PC-3 (cell line): ENCODE measurements around the gene ZDHHC19. TPM values are rescaled to one million over a fixed set of nuclear protein-coding genes. Genes with fewer than 3 reads are reported as not detected.

Experiments used
- ATAC-seq: fragments of 200-7000 bp; cut with Tn5 transposase; 2 replicates; pipeline ENCODE4 v1.9.1; 2020; ENCODE audit warnings: mild to moderate bottlenecking, moderate library complexity
- BruUV-seq: library from RNA; stranded (reverse); fragments of 400-500 nt; replicated peaks from 2 replicates; lab custom pipeline; 2021; lab: Mats Ljungman, UMichigan
- CTCF ChIA-PET: fragments of 300-600 bp; sonication (Branson Sonifier 250); formaldehyde crosslinking; loops from one replicate; lab custom pipeline; 2022; ENCODE audit warnings: antibody characterized with exemption; lab: Charles Lee
- POLR2A ChIA-PET: fragments of 300-600 bp; sonication (Branson Sonifier 250); formaldehyde crosslinking; loops from one replicate; lab custom pipeline; 2022; ENCODE audit warnings: antibody characterized with exemption; ENCODE audit not compliant: unreplicated experiment; lab: Charles Lee
- DNase-seq: peaks from one replicate; pipeline ENCODE4 v3.0.0-alpha.2; 2015
- H2AFZ ChIP-seq: fragments of 300-600 bp; sonication (generic); 2 replicates; pipeline ENCODE4 v1.6.0; 2016; ENCODE audit warnings: antibody characterized with exemption, low read length
- H3F3A ChIP-seq: fragments of 300-600 bp; sonication (generic); one replicate; pipeline ENCODE4 v1.6.0; 2017; ENCODE audit warnings: antibody characterized with exemption, low read length, control low read depth, mild to moderate bottlenecking; ENCODE audit not compliant: unreplicated experiment
- H3K27ac ChIP-seq: fragments of 300-600 bp; sonication (generic); 2 replicates; pipeline ENCODE4 v1.5.1; 2016; ENCODE audit warnings: mild to moderate bottlenecking, low read length
- H3K27me3 ChIP-seq: fragments of 300-600 bp; sonication (generic); 2 replicates; pipeline ENCODE4 v1.6.1; 2016; ENCODE audit warnings: low read length, mixed read lengths
- H3K36me3 ChIP-seq: fragments of 300-600 bp; sonication (generic); 2 replicates; pipeline ENCODE4 v1.6.1; 2016; ENCODE audit warnings: low read depth, mixed run types, low read length, mixed read lengths
- H3K4me1 ChIP-seq: fragments of 300-600 bp; sonication (generic); 2 replicates; pipeline ENCODE4 v1.5.1; 2016; ENCODE audit warnings: low read length; ENCODE audit not compliant: insufficient read depth
- H3K4me2 ChIP-seq: fragments of 300-600 bp; sonication (generic); 2 replicates; pipeline ENCODE4 v1.6.0; 2016; ENCODE audit warnings: low read length
- H3K4me3 ChIP-seq: fragments of 300-600 bp; sonication (generic); 2 replicates; pipeline ENCODE4 v1.5.1; 2016; ENCODE audit warnings: mild to moderate bottlenecking, low read length, mixed read lengths
- H3K79me2 ChIP-seq: fragments of 300-600 bp; sonication (generic); 2 replicates; pipeline ENCODE4 v1.6.1; 2017; ENCODE audit warnings: low read length, mixed read lengths
- H3K9ac ChIP-seq: fragments of 300-600 bp; sonication (generic); 2 replicates; pipeline ENCODE4 v1.6.0; 2016; ENCODE audit warnings: mild to moderate bottlenecking, low read length
- H3K9me2 ChIP-seq: fragments of 300-600 bp; sonication (generic); replicated peaks from 2 replicates; pipeline ENCODE4 v1.6.1; 2016; ENCODE audit warnings: mixed run types, low read length, mixed read lengths
- H3K9me3 ChIP-seq: fragments of 300-600 bp; sonication (generic); 2 replicates; pipeline ENCODE4 v1.6.1; 2016; ENCODE audit warnings: low read length, mixed read lengths
- H4K20me1 ChIP-seq: fragments of 300-600 bp; sonication (generic); 2 replicates; pipeline ENCODE4 v1.6.1; 2016; ENCODE audit warnings: low read length, mixed read lengths
- CTCF ChIP-seq: fragments of 300-600 bp; sonication (generic); conservative IDR thresholded peaks from 2 replicates; pipeline ENCODE4 v1.5.1; 2017; ENCODE audit warnings: antibody characterized with exemption, low read depth, mild to moderate bottlenecking, low read length
- EZH2 ChIP-seq: fragments of 300-600 bp; sonication (generic); IDR thresholded peaks from one replicate; pipeline ENCODE4 v1.6.1; 2017; ENCODE audit warnings: antibody characterized with exemption, mild to moderate bottlenecking, low read length; ENCODE audit not compliant: unreplicated experiment
- EZH2phosphoT487 ChIP-seq: fragments of 300-600 bp; sonication (generic); IDR thresholded peaks from 2 replicates; pipeline ENCODE4 v1.6.1; 2018; ENCODE audit warnings: mild to moderate bottlenecking, antibody characterized with exemption, low read length, borderline replicate concordance
- intact Hi-C: fragments of 100-400 bp; cut with micrococcal nuclease; formaldehyde crosslinking; loops from 2 replicates; pipeline ENCODE4 v1.9.0; 2023
- total RNA-seq: library from RNA; depleted of rRNA; stranded (reverse); fragments of >200 nt; gene quantifications from 2 replicates; pipeline ENCODE4 v1.2.3, GENCODE V29; 2014

ZDHHC19 gene
- total RNA-seq, 1 experiment from 2014 or later: not detected

DNA sequence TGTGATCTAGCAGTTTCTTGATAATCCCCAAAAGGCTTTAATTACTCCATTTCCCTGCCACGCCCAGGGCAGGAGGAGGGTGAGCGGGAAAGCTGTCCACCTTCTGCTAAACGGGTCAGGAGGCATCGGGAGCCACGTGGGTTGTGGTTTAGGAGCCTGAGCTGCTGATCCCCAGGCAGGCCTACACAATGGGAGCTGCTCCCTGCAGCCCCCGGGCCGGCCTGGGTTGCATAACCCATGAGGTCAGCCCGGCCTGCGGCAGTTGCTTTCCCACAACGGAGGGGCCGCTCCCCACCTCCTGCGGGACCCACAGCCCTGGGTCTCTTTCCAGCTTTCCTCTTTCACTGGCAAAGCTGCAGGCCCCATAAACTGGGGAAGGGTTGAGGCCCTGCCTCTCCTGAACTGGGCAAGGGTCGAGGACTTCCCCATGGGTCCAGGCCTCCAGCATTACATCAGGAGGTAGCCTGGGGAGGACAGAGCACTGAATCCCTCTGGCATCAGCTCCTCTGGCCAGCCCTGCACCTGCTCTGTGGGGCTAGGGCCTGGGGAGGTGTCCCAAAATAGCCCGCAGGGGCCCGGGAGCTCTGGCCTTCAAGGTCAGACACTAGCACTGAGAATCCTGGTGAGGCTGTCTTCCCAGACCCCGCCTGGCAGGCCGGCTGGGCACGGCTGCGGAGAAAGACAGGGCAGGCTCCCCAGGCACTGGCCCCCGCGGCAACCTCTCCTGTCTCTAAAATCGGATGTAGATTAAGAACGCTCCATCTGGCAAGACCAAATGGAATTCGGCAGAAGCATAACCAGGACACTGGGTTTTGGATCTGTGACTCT is 47.3 kb downstream of the ZDHHC19 start:
- Histone ChIP-seq H2AFZ (no peak overlapping the region), H3K27me3 (no peaks in the 10 kb centered on the region), H3K36me3 (no peaks in the 10 kb centered on the region), H3K9me2 (no peaks in the 10 kb centered on the region), H3K9ac (no peak overlapping the region), H3K9me3 (no peaks in the 10 kb centered on the region), H4K20me1 (no peaks in the 10 kb centered on the region), H3K4me1 (peaks cover 13% of the 10 kb centered on the region), H3K27ac (no peak overlapping the region), H3K79me2 (no peaks in the 10 kb centered on the region), H3K4me2 (no peak overlapping the region), H3F3A (no peaks in the 10 kb centered on the region), H3K4me3 (no peak overlapping the region)
- intact Hi-C loops: no loop called here
- no peak for ATAC-seq
- CTCF ChIA-PET: no interaction called here
- TF ChIP-seq EZH2phosphoT487 (no peak), CTCF (no peak), EZH2 (no peak)
- BruUV-seq: no TSS peak
- DNase-seq: no peak
- POLR2A ChIA-PET: no interaction called here

GRCh38 chr3:196163212-196163611 is 48.0 kb downstream of the ZDHHC19 start:
- intact Hi-C loops: no loop called here
- ChIA-PET POLR2A (no interaction called here), CTCF (no interaction called here)
- H3K27ac ChIP-seq: no peak overlapping the region
- H3F3A ChIP-seq: no peaks in the 10 kb centered on the region
- H3K4me2 ChIP-seq: no peak overlapping the region
- no peaks in the 10 kb centered on the region for H3K27me3 ChIP-seq
- TF ChIP-seq EZH2 (no peak), EZH2phosphoT487 (no peak), CTCF (no peak)
- H3K9me3 ChIP-seq: no peaks in the 10 kb centered on the region
- no peaks in the 10 kb centered on the region for H4K20me1 ChIP-seq
- no TSS peak for BruUV-seq
- no peak for DNase-seq
- ATAC-seq: no peak
- H2AFZ ChIP-seq: no peak overlapping the region
- H3K4me3 ChIP-seq: no peak overlapping the region
- peaks cover 13% of the 10 kb centered on the region for H3K4me1 ChIP-seq
- no peaks in the 10 kb centered on the region for H3K9me2 ChIP-seq
- no peak overlapping the region for H3K9ac ChIP-seq
- H3K36me3 ChIP-seq: no peaks in the 10 kb centered on the region
- H3K79me2 ChIP-seq: no peaks in the 10 kb centered on the region

DNA sequence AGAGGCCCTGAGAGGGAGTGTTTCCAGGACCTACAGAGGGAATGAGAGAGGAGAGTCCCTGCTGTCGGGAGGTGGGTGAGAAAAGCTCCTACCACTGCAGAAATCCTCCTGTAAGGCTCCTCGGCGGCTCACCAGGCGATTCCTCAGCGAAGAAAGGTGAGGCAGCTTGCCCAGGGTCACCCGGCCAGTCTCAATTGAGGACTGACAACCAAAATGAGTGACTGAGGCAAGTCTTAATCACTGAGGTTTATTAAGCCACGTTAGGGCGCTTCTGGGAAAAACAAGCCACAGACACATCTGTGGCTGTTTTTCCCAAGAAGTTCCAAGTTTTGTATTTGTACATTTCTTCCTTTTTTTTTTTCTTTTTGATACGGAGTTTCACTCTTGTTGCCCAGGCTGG is 48.5 kb downstream of the ZDHHC19 start:
- H3K4me2 ChIP-seq: no peak overlapping the region
- H3K4me3 ChIP-seq: no peak overlapping the region
- no peak for DNase-seq
- no TSS peak for BruUV-seq
- H2AFZ ChIP-seq: no peak overlapping the region
- TF ChIP-seq EZH2phosphoT487 (no peak), CTCF (no peak), EZH2 (no peak)
- intact Hi-C loops: no loop called here
- no peak for ATAC-seq
- CTCF ChIA-PET: no interaction called here
- H3K9ac ChIP-seq: no peak overlapping the region
- H3K9me2 ChIP-seq: no peaks in the 10 kb centered on the region
- no peaks in the 10 kb centered on the region for H4K20me1 ChIP-seq
- peaks cover 13% of the 10 kb centered on the region for H3K4me1 ChIP-seq
- H3K27ac ChIP-seq: no peak overlapping the region
- H3F3A ChIP-seq: no peaks in the 10 kb centered on the region
- H3K36me3 ChIP-seq: no peaks in the 10 kb centered on the region
- POLR2A ChIA-PET: no interaction called here
- H3K27me3 ChIP-seq: no peaks in the 10 kb centered on the region
- no peaks in the 10 kb centered on the region for H3K9me3 ChIP-seq
- H3K79me2 ChIP-seq: no peaks in the 10 kb centered on the region
